ENCODE measurements around the gene COA6. TPM values are rescaled to one million over a fixed set of nuclear protein-coding genes. Genes with fewer than 3 reads are reported as not detected.
"Not testable (repeated sequence)": the region's sequence is repeated elsewhere in the genome, so short reads cannot be mapped to it uniquely, and the experiment has no call there.

Gene COA6
- total and polyA plus RNA-seq, 2 donors from 2014 or later, result 21.2 to 76.4 TPM

DNA sequence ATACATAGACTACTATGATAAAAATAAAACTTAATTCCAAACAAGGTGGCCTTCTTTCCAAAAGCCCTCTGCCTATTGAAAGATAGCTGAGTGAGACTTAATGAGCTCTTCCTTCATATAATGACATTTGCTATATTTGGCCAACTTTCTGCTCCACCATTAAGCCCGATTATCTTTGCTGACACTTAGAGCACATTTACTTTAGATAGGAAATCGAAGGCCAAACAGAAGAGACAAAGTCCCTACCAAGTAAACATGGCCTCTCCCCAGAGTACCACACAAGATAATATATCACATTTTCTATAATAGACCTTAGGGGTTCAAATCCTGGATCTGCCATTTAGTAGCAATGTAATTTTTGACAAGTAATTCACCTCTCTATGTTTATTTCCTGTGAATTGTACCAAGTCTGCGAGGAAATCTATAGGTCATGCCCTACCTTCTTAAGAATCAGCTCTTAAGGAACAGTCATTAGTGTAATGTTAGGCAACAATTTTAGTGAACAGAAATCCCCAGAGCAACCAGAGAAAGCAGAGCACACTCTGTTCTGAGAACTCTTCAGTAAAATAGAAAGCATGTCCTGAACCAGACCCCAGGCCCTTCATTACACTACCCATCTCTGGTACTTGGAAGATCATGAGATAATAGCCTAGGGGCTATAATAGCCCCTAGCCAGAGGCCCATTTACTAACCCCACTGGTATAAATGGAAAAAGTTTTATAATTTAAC, 17.3 kb upstream of the COA6 start:
- no peaks in the 10 kb centered on the region for H3K27me3 ChIP-seq (ENCODE audit: control insufficient read depth, insufficient read depth, low read length)
- H3K9me3 ChIP-seq (ENCODE audit: control insufficient read depth in 2 of 3, insufficient read depth in 1 of 3, low read length in 3 of 3), result peaks cover 0 to 2% (median 0%) of the 10 kb centered on the region in 3 donors
- intact Hi-C loops (cut with DNase I), result no loop called here
- H3K36me3 ChIP-seq (ENCODE audit: control insufficient read depth in 2 of 3, insufficient read depth in 3 of 3, low read length in 3 of 3), result no peaks in the 10 kb centered on the region
- no peak overlapping the region for H3K27ac ChIP-seq (ENCODE audit: low read depth in 2 of 2, low read length in 2 of 2)
- no peak overlapping the region for H3K9ac ChIP-seq (ENCODE audit: low read length in 3 of 3)
- H3K4me3 ChIP-seq (ENCODE audit: low read length in 3 of 3), result peak overlapping the region in 1 of 3 donors; percentile 73
- TF ChIP-seq, protein P1, sequence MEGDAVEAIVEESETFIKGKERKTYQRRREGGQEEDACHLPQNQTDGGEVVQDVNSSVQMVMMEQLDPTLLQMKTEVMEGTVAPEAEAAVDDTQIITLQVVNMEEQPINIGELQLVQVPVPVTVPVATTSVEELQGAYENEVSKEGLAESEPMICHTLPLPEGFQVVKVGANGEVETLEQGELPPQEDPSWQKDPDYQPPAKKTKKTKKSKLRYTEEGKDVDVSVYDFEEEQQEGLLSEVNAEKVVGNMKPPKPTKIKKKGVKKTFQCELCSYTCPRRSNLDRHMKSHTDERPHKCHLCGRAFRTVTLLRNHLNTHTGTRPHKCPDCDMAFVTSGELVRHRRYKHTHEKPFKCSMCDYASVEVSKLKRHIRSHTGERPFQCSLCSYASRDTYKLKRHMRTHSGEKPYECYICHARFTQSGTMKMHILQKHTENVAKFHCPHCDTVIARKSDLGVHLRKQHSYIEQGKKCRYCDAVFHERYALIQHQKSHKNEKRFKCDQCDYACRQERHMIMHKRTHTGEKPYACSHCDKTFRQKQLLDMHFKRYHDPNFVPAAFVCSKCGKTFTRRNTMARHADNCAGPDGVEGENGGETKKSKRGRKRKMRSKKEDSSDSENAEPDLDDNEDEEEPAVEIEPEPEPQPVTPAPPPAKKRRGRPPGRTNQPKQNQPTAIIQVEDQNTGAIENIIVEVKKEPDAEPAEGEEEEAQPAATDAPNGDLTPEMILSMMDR (IDR thresholded peaks at IDR 0.05; ENCODE audit: borderline replicate concordance, extremely low read depth, insufficient read depth), result no peak
- DNase-seq, result no peak
- H3K4me1 ChIP-seq (ENCODE audit: control insufficient read depth in 2 of 3, insufficient read depth in 2 of 3, low read depth in 1 of 3, low read length in 3 of 3), result no peaks in the 10 kb centered on the region
- FAIRE-seq, result no peak

- intact Hi-C loops (cut with DNase I); H3K9me3 ChIP-seq (ENCODE audit: control insufficient read depth in 2 of 3, insufficient read depth in 1 of 3, low read length in 3 of 3); H3K27ac ChIP-seq (ENCODE audit: low read depth in 2 of 2, low read length in 2 of 2); H3K27me3 ChIP-seq (ENCODE audit: control insufficient read depth, insufficient read depth, low read length); H3K4me1 ChIP-seq (ENCODE audit: control insufficient read depth in 2 of 3, insufficient read depth in 2 of 3, low read depth in 1 of 3, low read length in 3 of 3); H3K36me3 ChIP-seq (ENCODE audit: control insufficient read depth in 2 of 3, insufficient read depth in 3 of 3, low read length in 3 of 3); FAIRE-seq: not testable (repeated sequence)
- peak overlapping the region in 1 of 3 donors; percentile 67 for H3K9ac ChIP-seq (ENCODE audit: low read length in 3 of 3)
- peak; percentile 52 to 78 (median 62) for DNase-seq
- peak overlapping the region; percentile 44 to 73 (median 69) for H3K4me3 ChIP-seq (ENCODE audit: low read length in 3 of 3)
These were observed 16.5 kb upstream of the COA6 start for GRCh38 chr1:234356615-234357269.

DNA sequence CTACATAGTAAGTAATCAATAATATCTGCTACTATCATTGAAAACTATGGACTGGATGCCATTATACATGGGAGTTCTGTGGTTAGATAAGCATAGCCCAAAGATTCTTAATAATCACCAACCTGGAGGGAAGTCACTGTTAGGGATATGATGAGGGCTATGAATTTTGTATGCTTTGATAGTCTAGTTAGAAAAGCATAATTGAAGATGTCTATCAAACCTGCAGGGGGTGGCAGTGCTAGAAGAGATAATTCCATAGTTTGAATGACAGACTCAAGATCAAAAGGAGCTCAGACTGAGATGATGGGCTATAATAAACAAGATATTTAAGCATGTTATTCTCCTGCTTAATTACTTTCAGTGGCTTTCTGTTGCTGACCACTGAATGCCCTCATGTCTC, 15.4 kb upstream of the COA6 start:
- TF ChIP-seq, protein P1 (IDR thresholded peaks at IDR 0.05; ENCODE audit: borderline replicate concordance, extremely low read depth, insufficient read depth), result no peak
- no peak for FAIRE-seq
- Histone ChIP-seq H3K36me3 (ENCODE audit: control insufficient read depth in 2 of 3, insufficient read depth in 3 of 3, low read length in 3 of 3) (no peaks in the 10 kb centered on the region), H3K4me1 (ENCODE audit: control insufficient read depth in 2 of 3, insufficient read depth in 2 of 3, low read depth in 1 of 3, low read length in 3 of 3) (no peaks in the 10 kb centered on the region), H3K27ac (ENCODE audit: low read depth in 2 of 2, low read length in 2 of 2) (no peak overlapping the region), H3K27me3 (ENCODE audit: control insufficient read depth, insufficient read depth, low read length) (no peaks in the 10 kb centered on the region), H3K4me3 (ENCODE audit: low read length in 3 of 3) (no peak overlapping the region), H3K9ac (ENCODE audit: low read length in 3 of 3) (no peak overlapping the region), H3K9me3 (ENCODE audit: control insufficient read depth in 2 of 3, insufficient read depth in 1 of 3, low read length in 3 of 3) (peaks cover 0 to 2% (median 0%) of the 10 kb centered on the region in 3 donors)
- no peak for DNase-seq
- intact Hi-C loops (cut with DNase I), result no loop called here

DNA sequence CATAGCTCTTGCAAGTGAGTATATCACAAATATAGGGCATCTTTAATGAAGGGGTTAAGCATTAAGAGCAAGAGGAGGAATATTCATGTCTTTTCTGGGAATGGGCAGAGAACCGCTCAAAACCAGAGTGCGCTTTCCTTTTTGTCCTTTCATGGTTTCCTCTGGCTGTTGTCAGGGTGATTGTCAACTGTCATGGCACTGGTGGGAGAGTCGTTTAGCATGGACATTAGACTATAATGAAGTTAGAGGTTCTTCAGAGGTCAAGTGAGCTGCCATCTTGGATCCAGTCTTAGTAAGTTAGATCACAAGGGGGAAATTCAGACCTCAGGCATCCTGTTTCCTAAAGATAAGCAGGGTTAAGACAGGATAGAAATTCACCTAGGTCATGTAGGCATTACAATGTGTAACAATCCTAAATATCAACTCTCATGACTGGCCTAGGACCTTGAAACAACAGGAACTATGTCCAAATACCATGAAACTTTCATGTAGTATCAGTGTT, 12.1 kb upstream of the COA6 start:
- Histone ChIP-seq H3K27me3 (ENCODE audit: control insufficient read depth, insufficient read depth, low read length) (no peaks in the 10 kb centered on the region), H3K9ac (ENCODE audit: low read length in 3 of 3) (no peak overlapping the region), H3K27ac (ENCODE audit: low read depth in 2 of 2, low read length in 2 of 2) (no peak overlapping the region), H3K9me3 (ENCODE audit: control insufficient read depth in 2 of 3, insufficient read depth in 1 of 3, low read length in 3 of 3) (no peaks in the 10 kb centered on the region), H3K36me3 (ENCODE audit: control insufficient read depth in 2 of 3, insufficient read depth in 3 of 3, low read length in 3 of 3) (no peaks in the 10 kb centered on the region), H3K4me1 (ENCODE audit: control insufficient read depth in 2 of 3, insufficient read depth in 2 of 3, low read depth in 1 of 3, low read length in 3 of 3) (no peaks in the 10 kb centered on the region), H3K4me3 (ENCODE audit: low read length in 3 of 3) (no peak overlapping the region)
- FAIRE-seq (no peak), DNase-seq (no peak)
- TF ChIP-seq, protein P1 (IDR thresholded peaks at IDR 0.05; ENCODE audit: borderline replicate concordance, extremely low read depth, insufficient read depth), result no peak
- intact Hi-C loops (cut with DNase I), result no loop called here
